ENCODE results near the gene RNLS.

- TF ChIP-seq CTCF (conservative IDR thresholded peaks at IDR 0.05; ENCODE audit: low read length), result no peak
- no peak for TF ChIP-seq EZH2phosphoT487 (IDR thresholded peaks at IDR 0.05; ENCODE audit: borderline replicate concordance, low read depth, low read length)
Observed at GRCh38 chr10:88244781-88245625, 338.1 kb downstream of the RNLS start.

Data from OCI-LY7 (cell line).